ENCODE results near the gene IPO11.

- TF ChIP-seq EZH2phosphoT487 (IDR thresholded peaks at IDR 0.05; ENCODE audit: borderline replicate concordance, low read length) = no peak
- no peak for TF ChIP-seq CTCF (conservative IDR thresholded peaks at IDR 0.05; ENCODE audit: low read depth, low read length)
Observed at GRCh38 chr5:62603934-62604333, 191.4 kb downstream of the IPO11 start.
